CD4-positive, alpha-beta T cell treated with Interferon alpha-2 for 1 hour (primary cell): ENCODE results near the gene NT5C2.
A peak's percentile ranks its signal among the peaks of the same experiment; 100 is the strongest.
"Not testable (repeated sequence)": the region's sequence is repeated elsewhere in the genome, so short reads cannot be mapped to it uniquely, and the experiment has no call there.

Experiments
- DNase-seq, 2 donors: peaks; one replicate each; pipeline ENCODE4 v3.0.0-alpha.2; 2020 to 2022

NT5C2 gene

GRCh38 chr10:103193107-103193819 lies at the start of gene NT5C2:
Gene NT5C2, minus strand, starts transcription at chr10:103193272. Its CDS starts 18,314 bp downstream, at chr10:103174958.
- peak; percentile 71 to 82 for DNase-seq

- peak; percentile 39 to 77 for DNase-seq
Measured at GRCh38 chr10:103241262-103242011, 48.4 kb upstream of the NT5C2 start.

GRCh38 chr10:103238506-103239252 lies 45.6 kb upstream of the NT5C2 start:
- DNase-seq: no peak

- DNase-seq: no peak
Measured at GRCh38 chr10:103235775-103236174, 42.7 kb upstream of the NT5C2 start.

- no peak for DNase-seq
Measured at GRCh38 chr10:103232772-103233488, 39.9 kb upstream of the NT5C2 start.

- no peak for DNase-seq
Measured at GRCh38 chr10:103232131-103232673, 39.1 kb upstream of the NT5C2 start.

- no peak for DNase-seq
Measured at GRCh38 chr10:103231047-103231551, 38.0 kb upstream of the NT5C2 start.

- DNase-seq: no peak
Measured at GRCh38 chr10:103227416-103227815, 34.3 kb upstream of the NT5C2 start.

- peak in 1 of 2 donors; percentile 5 for DNase-seq
Measured at GRCh38 chr10:103225939-103226338, 32.9 kb upstream of the NT5C2 start.

GRCh38 chr10:103224721-103225120 lies 31.6 kb upstream of the NT5C2 start:
- not testable (repeated sequence) for DNase-seq

- DNase-seq: no peak
Measured at GRCh38 chr10:103224133-103224532, 31.1 kb upstream of the NT5C2 start.

GRCh38 chr10:103216362-103216761 lies 23.3 kb upstream of the NT5C2 start:
- DNase-seq: not testable (repeated sequence)

- DNase-seq: no peak
Measured at GRCh38 chr10:103215601-103216000, 22.5 kb upstream of the NT5C2 start.

GRCh38 chr10:103210262-103210661 lies 17.2 kb upstream of the NT5C2 start:
- DNase-seq: not testable (repeated sequence)

- not testable (repeated sequence) for DNase-seq
Measured at GRCh38 chr10:103207643-103208042, 14.6 kb upstream of the NT5C2 start.

- no peak for DNase-seq
Measured at GRCh38 chr10:103207141-103207540, 14.1 kb upstream of the NT5C2 start.

- DNase-seq: not testable (repeated sequence)
Measured at GRCh38 chr10:103206715-103207114, 13.6 kb upstream of the NT5C2 start.

GRCh38 chr10:103205401-103205800 lies 12.3 kb upstream of the NT5C2 start:
- not testable (repeated sequence) for DNase-seq

- no peak for DNase-seq
Measured at GRCh38 chr10:103204353-103205255, 11.5 kb upstream of the NT5C2 start.

GRCh38 chr10:103203466-103203865 lies 10.4 kb upstream of the NT5C2 start:
- DNase-seq: no peak

- DNase-seq: peak in 1 of 2 donors; percentile 16
Measured at GRCh38 chr10:103202319-103202718, 9.2 kb upstream of the NT5C2 start.
